HepG2 (cell line): ENCODE data around the gene PTPRN. TPM values are rescaled to one million over a fixed set of nuclear protein-coding genes. Genes with fewer than 3 reads are reported as not detected.

Experiments used
- ATAC-seq: fragments of 200-7000 bp; cut with Tn5 transposase; 3 replicates; pipeline ENCODE4 v1.9.1; 2020; ENCODE audit warnings: mild to moderate bottlenecking, moderate library complexity
- BruUV-seq: library from RNA; stranded (reverse); fragments of 400-500 nt; replicated peaks from 2 replicates; lab custom pipeline; 2021; lab: Mats Ljungman, UMichigan
- CTCF ChIA-PET: fragments of 300-600 bp; formaldehyde crosslinking; extraction: SDS; loops from one replicate; lab custom pipeline; 2021; ENCODE audit warnings: low total read pairs, inconsistent platforms, low intra/inter-chr PET ratio; lab: Yijun Ruan, JAX
- POLR2A ChIA-PET: fragments of 350-600 bp; sonication (Branson Sonifier 250); formaldehyde crosslinking; loops from one replicate; lab custom pipeline; 2020; ENCODE audit warnings: antibody characterized with exemption, inconsistent platforms; lab: Yijun Ruan, JAX
- DNase-seq: peaks from one replicate; pipeline ENCODE4 v3.0.0-alpha.2; 2015; ENCODE audit warnings: low spot score
- FAIRE-seq: peaks from 3 replicates; lab custom pipeline; 2011; peaks lifted over from hg19 to GRCh38; lab: Jason Lieb, UNC
- H2AFZ ChIP-seq: one replicate; pipeline ENCODE4 v1.6.1; 2011; ENCODE audit warnings: low read length, inconsistent platforms
- H3K27ac ChIP-seq: fragments of 300-600 bp; 3 replicates; pipeline ENCODE4 v1.8.0; 2011; ENCODE audit warnings: mixed run types, mild to moderate bottlenecking, mixed read lengths, low read length, inconsistent platforms; ENCODE audit not compliant: insufficient read depth; ENCODE audit errors: extremely low read length
- H3K27me3 ChIP-seq, 2 experiments: fragments of 200-600 bp in 1 of 2; 2 replicates in 1 of 2; 3 replicates in 1 of 2; pipeline versions ENCODE4 v1.6.0 to v1.8.0; 2011; ENCODE audit warnings: low read length in 2 of 2, mild to moderate bottlenecking in 2 of 2, moderate library complexity in 2 of 2, inconsistent platforms in 1 of 2; ENCODE audit not compliant: insufficient read depth in 2 of 2, control insufficient read depth in 1 of 2
- H3K36me3 ChIP-seq, 2 experiments: fragments of 200-600 bp in 1 of 2; replicated peaks in 1 of 2; 2 replicates in 1 of 2; 3 replicates in 1 of 2; pipeline versions ENCODE4 v1.5.1 to v1.8.0; 2011; ENCODE audit warnings: low read length in 2 of 2, inconsistent platforms in 1 of 2; ENCODE audit not compliant: insufficient read depth in 2 of 2, control insufficient read depth in 1 of 2
- H3K4me1 ChIP-seq: 2 replicates; pipeline ENCODE4 v1.5.1; 2012; ENCODE audit warnings: low read length, inconsistent platforms; ENCODE audit not compliant: insufficient read depth
- H3K4me2 ChIP-seq: 2 replicates; pipeline ENCODE4 v1.6.0; 2011; ENCODE audit warnings: low read depth, low read length, inconsistent platforms
- H3K4me3 ChIP-seq, 3 experiments: fragments of 200-600 bp in 1 of 3; sonication (generic), shearing (Covaris generic) in 1 of 3; replicated peaks in 1 of 3; 2 replicates each; pipeline ENCODE4 v1.5.1; 2011 to 2016; ENCODE audit warnings: low read length in 3 of 3, inconsistent platforms in 2 of 3, low read depth in 2 of 3, mild to moderate bottlenecking in 2 of 3, control low read depth in 1 of 3, mixed read lengths in 1 of 3; ENCODE audit not compliant: insufficient read depth in 1 of 3
- H3K79me2 ChIP-seq: one replicate; pipeline ENCODE4 v1.6.1; 2011; ENCODE audit warnings: low read length, inconsistent platforms; ENCODE audit not compliant: insufficient read depth
- H3K9ac ChIP-seq: 2 replicates; pipeline ENCODE4 v1.6.0; 2011; ENCODE audit warnings: mild to moderate bottlenecking, low read depth, low read length, inconsistent platforms; ENCODE audit not compliant: insufficient read depth
- H3K9me3 ChIP-seq: 2 replicates; pipeline ENCODE4 v1.5.1; 2012; ENCODE audit warnings: mild to moderate bottlenecking, low read length
- H4K20me1 ChIP-seq: 2 replicates; pipeline ENCODE4 v1.6.0; 2011; ENCODE audit warnings: inconsistent platforms, mild to moderate bottlenecking, low read length, moderate library complexity; ENCODE audit not compliant: insufficient read depth
- ARID5B ChIP-seq: IDR thresholded peaks from 2 replicates; pipeline ENCODE4 v1.4.0; 2020; ENCODE audit warnings: mild to moderate bottlenecking, missing genetic modification reagents
- GATAD2A ChIP-seq: IDR thresholded peaks from 2 replicates; pipeline ENCODE4 v1.6.1; 2016
- HNF1B ChIP-seq: sonication (generic); formaldehyde crosslinking; IDR thresholded peaks from 2 replicates; pipeline ENCODE4 v1.5.1; 2020; ENCODE audit warnings: mild to moderate bottlenecking, moderate library complexity, missing genetic modification reagents
- KDM1A ChIP-seq: IDR thresholded peaks from 2 replicates; pipeline ENCODE4 v1.6.1; 2016; ENCODE audit warnings: missing compliant biosample characterization
- NFKBIZ ChIP-seq: IDR thresholded peaks from 2 replicates; pipeline ENCODE4 v1.6.1; 2018; ENCODE audit warnings: missing genetic modification reagents, missing compliant biosample characterization
- NFYB ChIP-seq: sonication (generic); formaldehyde crosslinking; IDR thresholded peaks from 2 replicates; pipeline ENCODE4 v1.4.0; 2020; ENCODE audit warnings: missing genetic modification reagents
- NR2F6 ChIP-seq, 2 experiments: IDR thresholded peaks; 2 replicates each; pipeline ENCODE4 v1.6.1; 2016; ENCODE audit warnings: antibody characterized with exemption in 1 of 2, mild to moderate bottlenecking in 1 of 2
- RBM22 ChIP-seq: fragments of 200-400 bp; formaldehyde crosslinking; optimal IDR thresholded peaks from 2 replicates; pipeline ENCODE3; 2017; ENCODE audit warnings: mild to moderate bottlenecking, low read length, moderate library complexity
- RXRB ChIP-seq: IDR thresholded peaks from 2 replicates; pipeline ENCODE4 v1.6.1; 2016; ENCODE audit warnings: borderline replicate concordance, missing genetic modification reagents, missing compliant biosample characterization
- SALL1 ChIP-seq: sonication (generic); formaldehyde crosslinking; IDR thresholded peaks from 2 replicates; pipeline ENCODE4 v1.8.0; 2022; ENCODE audit warnings: mild to moderate bottlenecking, missing genetic modification reagents
- SAP130 ChIP-seq: IDR thresholded peaks from 2 replicates; pipeline ENCODE4 v1.6.1; 2016; ENCODE audit warnings: low read depth
- TEAD3 ChIP-seq: optimal IDR thresholded peaks from 2 replicates; pipeline ENCODE3; 2016; ENCODE audit warnings: borderline replicate concordance
- THYN1 ChIP-seq: sonication (generic); formaldehyde crosslinking; IDR thresholded peaks from 2 replicates; pipeline ENCODE4 v1.8.1; 2023; ENCODE audit warnings: low read depth, mild to moderate bottlenecking, moderate library complexity, missing genetic modification reagents, borderline replicate concordance
- ZBTB38 ChIP-seq: sonication (generic); formaldehyde crosslinking; IDR thresholded peaks from 2 replicates; pipeline ENCODE4 v1.5.1; 2020; ENCODE audit warnings: mild to moderate bottlenecking, missing genetic modification reagents
- ZBTB7B ChIP-seq: sonication (generic); formaldehyde crosslinking; IDR thresholded peaks from 2 replicates; pipeline ENCODE4 v1.4.0; 2020; ENCODE audit warnings: missing genetic modification reagents
- ZFY ChIP-seq: sonication (generic); formaldehyde crosslinking; IDR thresholded peaks from 2 replicates; pipeline ENCODE4 v1.4.0; 2020; ENCODE audit warnings: missing genetic modification reagents
- ZNF143 ChIP-seq: sonication (generic); formaldehyde crosslinking; IDR thresholded peaks from 2 replicates; pipeline ENCODE4 v1.4.0; 2020; ENCODE audit warnings: missing genetic modification reagents
- ZNF230 ChIP-seq: sonication (generic); formaldehyde crosslinking; IDR thresholded peaks from 2 replicates; pipeline ENCODE4 v1.4.0; 2020; ENCODE audit warnings: mild to moderate bottlenecking, missing genetic modification reagents
- ZNF264 ChIP-seq: sonication (generic); formaldehyde crosslinking; IDR thresholded peaks from 2 replicates; pipeline ENCODE4 v1.4.0; 2020; ENCODE audit warnings: missing genetic modification reagents
- ZNF383 ChIP-seq: sonication (generic); formaldehyde crosslinking; IDR thresholded peaks from 2 replicates; pipeline ENCODE4 v1.4.0; 2020; ENCODE audit warnings: missing genetic modification reagents, mild to moderate bottlenecking, borderline replicate concordance
- ZNF501 ChIP-seq: sonication (generic); formaldehyde crosslinking; IDR thresholded peaks from 2 replicates; pipeline ENCODE4 v1.5.1; 2020; ENCODE audit warnings: mild to moderate bottlenecking, moderate library complexity, missing genetic modification reagents
- WGBS: methylation state at CpG from one replicate; pipeline ENCODE4 v1.1.6; 2017; ENCODE audit warnings: low lambda C conversion rate; 5-methylcytosine and 5-hydroxymethylcytosine counted together
- in situ Hi-C: cut with HindIII; loops from 2 replicates; pipeline ENCODE4 v1.10.0; 2017; ENCODE audit warnings: low pct_unique_long_range_greater_than_20kb; ENCODE audit not compliant: extremely low pct_ligation_motif_present
- intact Hi-C: fragments of 100-400 bp; cut with micrococcal nuclease; formaldehyde crosslinking; loops from one replicate; pipeline ENCODE4 v1.10.0; 2022; ENCODE audit not compliant: unreplicated experiment
- polyA plus RNA-seq, 8 experiments: library from polyadenylated mRNA; depleted of rRNA in 3 of 8; stranded (reverse) in 7 of 8; unstranded in 1 of 8; fragments of >200 nt; fragmentation: Illumina TruSeq in 4 of 8; extraction: Trizol in 4 of 8; gene quantifications; 2 replicates each; pipeline versions ENCODE4 v1.2.1 to v1.2.3, GENCODE V29; 2011 to 2016; ENCODE audit warnings: low read depth in 4 of 8, missing spikeins in 1 of 8, mixed read lengths in 1 of 8; ENCODE audit not compliant: insufficient read depth in 1 of 8
- total RNA-seq, 5 experiments: library from RNA; depleted of rRNA; stranded (reverse); fragments of >200 nt; fragmentation: Illumina TruSeq; extraction: Trizol; gene quantifications; 2 replicates each; pipeline ENCODE4 v1.2.3, GENCODE V29; 2016; ENCODE audit warnings: low read depth in 1 of 5
- TF ChIP-seq, protein P1 (sequence below): IDR thresholded peaks from 2 replicates; pipeline ENCODE4 v1.6.1; 2012; ENCODE audit warnings: inconsistent platforms

Gene PTPRN
- total and polyA plus RNA-seq, 2 of the 13 experiments (the other 11 are each of a cell fraction or from before 2014, with no cell fraction given) = 0.26 TPM; not detected in 1

DNA sequence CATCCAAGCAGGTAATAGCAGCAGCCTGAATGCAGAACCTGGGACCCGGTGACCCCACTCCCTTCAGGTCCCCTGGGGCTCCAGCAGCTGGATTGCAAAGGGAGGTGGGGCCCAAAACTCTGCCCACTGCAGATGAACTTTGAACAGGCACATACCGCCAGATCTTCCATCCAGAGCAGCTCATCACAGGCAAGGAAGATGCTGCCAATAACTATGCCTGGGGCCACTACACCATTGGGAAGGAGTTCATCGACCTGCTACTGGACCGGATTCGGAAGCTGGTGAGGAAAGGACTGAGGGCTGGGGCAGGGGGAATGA, 39.2 kb downstream of the PTPRN start:
- peaks cover 2 to 21% of the 10 kb centered on the region in 2 experiments; a peak in 3 of 5 replicates for H3K27me3 ChIP-seq
- H3K79me2 ChIP-seq = no peaks in the 10 kb centered on the region
- peaks cover 41% of the 10 kb centered on the region for H3K4me1 ChIP-seq
- no peak overlapping the region for H2AFZ ChIP-seq
- peak overlapping the region; percentile 52 for H3K4me2 ChIP-seq
- DNase-seq (no peak), FAIRE-seq (peak; percentile 48), ATAC-seq (peak; percentile 55)
- H3K9ac ChIP-seq = no peak overlapping the region
- 4% methylated on average over 5 of the region's 5 CpGs for WGBS
- in situ Hi-C loops (no loop called here), intact Hi-C loops (no loop called here)
- ChIA-PET POLR2A (interaction anchor here (0.9 to 2.1 kb wide), 12 partner anchors 9 to 117 kb away, joined by 3 to 22 read pairs (median 4); partner anchors contain the start of genes ANKZF1, ATG9A, DNAJB2 and DNPEP), CTCF (no interaction called here)
- no TSS peak for BruUV-seq
- no peak overlapping the region for H3K27ac ChIP-seq
- H3K36me3 ChIP-seq = no peaks in the 10 kb centered on the region
- no peak overlapping the region for H3K4me3 ChIP-seq
- H4K20me1 ChIP-seq = no peaks in the 10 kb centered on the region
- H3K9me3 ChIP-seq = no peaks in the 10 kb centered on the region
- TF ChIP-seq ARID5B (CRISPR knock-in tag) (0 out of 2 replicates have a peak, but pooled peaks have one; percentile 33), THYN1 (CRISPR knock-in tag) (no peak), NFKBIZ (CRISPR knock-in tag) (0 out of 2 replicates have a peak, but pooled peaks have one; percentile 37), SALL1 (CRISPR knock-in tag) (0 out of 2 replicates have a peak, but pooled peaks have one; percentile 9), ZFY (CRISPR knock-in tag) (0 out of 2 replicates have a peak, but pooled peaks have one; percentile 47), KDM1A (CRISPR knock-in tag) (peak; percentile 65; the same call in 1 of the 2 replicates), ZBTB7B (CRISPR knock-in tag) (peak; percentile 59; the same call in 1 of the 2 replicates), ZNF383 (CRISPR knock-in tag) (peak; percentile 68; the same call in 1 of the 2 replicates), ZNF264 (CRISPR knock-in tag) (0 out of 2 replicates have a peak, but pooled peaks have one; percentile 11), ZNF230 (CRISPR knock-in tag) (0 out of 2 replicates have a peak, but pooled peaks have one; percentile 13), HNF1B (CRISPR knock-in tag) (peak; percentile 60; the same call in 1 of the 2 replicates), RBM22 (no peak), ZNF501 (CRISPR knock-in tag) (peak; percentile 85), GATAD2A (CRISPR knock-in tag) (peak; percentile 31; the same call in 1 of the 2 replicates), ZNF143 (CRISPR knock-in tag) (no peak), NR2F6 (IDR thresholded peaks at IDR 0.05) (no peak), NR2F6 (CRISPR knock-in tag; IDR thresholded peaks at IDR 0.05) (no peak), SAP130 (CRISPR knock-in tag) (no peak; the same call in none of the 2 replicates), RXRB (CRISPR knock-in tag) (0 out of 2 replicates have a peak, but pooled peaks have one; percentile 19), TEAD3 (peak; percentile 79), NFYB (CRISPR knock-in tag) (0 out of 2 replicates have a peak, but pooled peaks have one; percentile 5), ZBTB38 (CRISPR knock-in tag) (peak; percentile 52; the same call in 1 of the 2 replicates)
- TF ChIP-seq, protein P1, sequence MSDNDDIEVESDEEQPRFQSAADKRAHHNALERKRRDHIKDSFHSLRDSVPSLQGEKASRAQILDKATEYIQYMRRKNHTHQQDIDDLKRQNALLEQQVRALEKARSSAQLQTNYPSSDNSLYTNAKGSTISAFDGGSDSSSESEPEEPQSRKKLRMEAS = peak; percentile 5; the same call in 1 of the 2 replicates
